Measurements from ENCODE around the gene CCDC8. TPM values are rescaled to one million over a fixed set of nuclear protein-coding genes. Genes with fewer than 3 reads are reported as not detected.

Gene CCDC8
- total and polyA plus RNA-seq, 9 of the 15 experiments (the other 6 are each of a cell fraction or from before 2014, with no cell fraction given), result 0.68 to 30.8 (median 15.6) TPM

GRCh38 chr19:46413262-46414031 is at the start of gene CCDC8 (continued):
- TF ChIP-seq FIP1L1 (IDR thresholded peaks at IDR 0.05; ENCODE audit: low read depth, low read length, poor library complexity, severe bottlenecking), result peak; percentile 52
- no peak; the same call in 1 of the 2 replicates for TF ChIP-seq ETV5 (CRISPR knock-in tag; IDR thresholded peaks at IDR 0.05; ENCODE audit: low read depth)
- no peak for TF ChIP-seq IRF1 (CRISPR knock-in tag; IDR thresholded peaks at IDR 0.05; ENCODE audit: borderline replicate concordance)
- peak; percentile 83; the same call in 1 of the 2 replicates for TF ChIP-seq KLF1 (tag; IDR thresholded peaks at IDR 0.05)
- no peak for TF ChIP-seq SAFB (IDR thresholded peaks at IDR 0.05; ENCODE audit: borderline replicate concordance, low read depth, low read length)
- TF ChIP-seq OTX1 (CRISPR knock-in tag; IDR thresholded peaks at IDR 0.05), result 0 out of 2 replicates have a peak, but pooled peaks have one; percentile 38
- no peak for TF ChIP-seq IRF9 (tag; IDR thresholded peaks at IDR 0.05)
- TF ChIP-seq STAT5A (IDR thresholded peaks at IDR 0.05; ENCODE audit: borderline replicate concordance, low read length), result no peak
- TF ChIP-seq TCF3 (CRISPR knock-in tag; IDR thresholded peaks at IDR 0.05), result no peak
- TF ChIP-seq SREBF2 (CRISPR knock-in tag; IDR thresholded peaks at IDR 0.05), result no peak
- peak; percentile 10 to 55; a peak in 2 of 4 replicates for TF ChIP-seq SRF (CRISPR knock-in tag; IDR thresholded peaks at IDR 0.05)
- no peak for TF ChIP-seq ZNF512 (tag; IDR thresholded peaks at IDR 0.05)
- TF ChIP-seq SIRT6 (IDR thresholded peaks at IDR 0.05; ENCODE audit: low read depth, low read length), result no peak
- TF ChIP-seq ZNF740 (CRISPR knock-in tag; IDR thresholded peaks at IDR 0.05), result peak; percentile 10
- TF ChIP-seq ZNF740 (tag; IDR thresholded peaks at IDR 0.05), result no peak
- TF ChIP-seq ZNF551 (CRISPR knock-in tag; IDR thresholded peaks at IDR 0.05), result no peak
- no peak for TF ChIP-seq RBM17 (IDR thresholded peaks at IDR 0.05; ENCODE audit: borderline replicate concordance, low read depth, low read length)
- no peak for TF ChIP-seq MED1 (CRISPR knock-in tag; IDR thresholded peaks at IDR 0.05; ENCODE audit: borderline replicate concordance)
- no peak for TF ChIP-seq ZNF445 (CRISPR knock-in tag; IDR thresholded peaks at IDR 0.05; ENCODE audit: low read depth)
- peak; percentile 83 for TF ChIP-seq POLR2AphosphoS5 (IDR thresholded peaks at IDR 0.05; ENCODE audit: control insufficient read depth, insufficient read depth, low read depth, low read length)
- no peak for TF ChIP-seq GATAD2B (IDR thresholded peaks at IDR 0.05; ENCODE audit: borderline replicate concordance)
- TF ChIP-seq ZNF717 (CRISPR knock-in tag; IDR thresholded peaks at IDR 0.05), result no peak
- TF ChIP-seq ZNF764 (CRISPR knock-in tag; IDR thresholded peaks at IDR 0.05; ENCODE audit: low read depth), result no peak
